Measurements from ENCODE around the gene DNAJC18.

Gene DNAJC18

GRCh38 chr5:139378941-139379361, 60.4 kb downstream of the DNAJC18 start:
- Histone ChIP-seq H3K27me3 (ENCODE audit: insufficient read depth, low read length, poor library complexity, severe bottlenecking) (no peaks in the 10 kb centered on the region), H3K4me1 (ENCODE audit: insufficient read depth, low read length, poor library complexity, severe bottlenecking) (peaks cover 21% of the 10 kb centered on the region), H3K36me3 (ENCODE audit: insufficient read depth, low read length) (no peaks in the 10 kb centered on the region), H2AFZ (ENCODE audit: low read length) (no peak overlapping the region), H3K9me2 (replicated peaks; ENCODE audit: low read depth, low read length) (no peaks in the 10 kb centered on the region), H3K79me2 (ENCODE audit: insufficient read depth, low read length) (no peaks in the 10 kb centered on the region; the same call in 1 of the 2 replicates), H3K9ac (ENCODE audit: low read depth, low read length, poor library complexity, severe bottlenecking) (no peak overlapping the region), H3K4me2 (ENCODE audit: low read depth, low read length, poor library complexity, severe bottlenecking) (no peak overlapping the region), H3K4me3 (ENCODE audit: low read length, poor library complexity, severe bottlenecking) (no peak overlapping the region), H3K9me3 (ENCODE audit: insufficient read depth, low read depth, low read length) (no peaks in the 10 kb centered on the region), H4K20me1 (ENCODE audit: insufficient read depth, low read length, poor library complexity, severe bottlenecking) (peaks cover 5% of the 10 kb centered on the region), H3F3A (ENCODE audit: low read depth) (no peaks in the 10 kb centered on the region)
- TF ChIP-seq EZH2phosphoT487 (IDR thresholded peaks at IDR 0.05; ENCODE audit: borderline replicate concordance), result no peak
- TF ChIP-seq CTCF (conservative IDR thresholded peaks at IDR 0.05; ENCODE audit: low read length), result no peak

GRCh38 chr5:139378101-139378825, 61.1 kb downstream of the DNAJC18 start:
- H3K79me2 ChIP-seq (ENCODE audit: insufficient read depth, low read length), result no peaks in the 10 kb centered on the region
- no peak overlapping the region for H3K4me3 ChIP-seq (ENCODE audit: low read length, poor library complexity, severe bottlenecking)
- no peak overlapping the region for H3K4me2 ChIP-seq (ENCODE audit: low read depth, low read length, poor library complexity, severe bottlenecking)
- H3K9me2 ChIP-seq (replicated peaks; ENCODE audit: low read depth, low read length), result no peaks in the 10 kb centered on the region
- TF ChIP-seq EZH2phosphoT487 (IDR thresholded peaks at IDR 0.05; ENCODE audit: borderline replicate concordance) (no peak), CTCF (conservative IDR thresholded peaks at IDR 0.05; ENCODE audit: low read length) (no peak)
- no peaks in the 10 kb centered on the region for H3K36me3 ChIP-seq (ENCODE audit: insufficient read depth, low read length)
- H3K9ac ChIP-seq (ENCODE audit: low read depth, low read length, poor library complexity, severe bottlenecking), result no peak overlapping the region
- no peaks in the 10 kb centered on the region for H3F3A ChIP-seq (ENCODE audit: low read depth)
- H3K4me1 ChIP-seq (ENCODE audit: insufficient read depth, low read length, poor library complexity, severe bottlenecking), result peaks cover 15% of the 10 kb centered on the region
- H4K20me1 ChIP-seq (ENCODE audit: insufficient read depth, low read length, poor library complexity, severe bottlenecking), result peaks cover 1% of the 10 kb centered on the region
- H3K27me3 ChIP-seq (ENCODE audit: insufficient read depth, low read length, poor library complexity, severe bottlenecking), result no peaks in the 10 kb centered on the region
- no peak overlapping the region for H2AFZ ChIP-seq (ENCODE audit: low read length)
- no peaks in the 10 kb centered on the region for H3K9me3 ChIP-seq (ENCODE audit: insufficient read depth, low read depth, low read length)

GRCh38 chr5:139377226-139377625, 62.1 kb downstream of the DNAJC18 start:
- Histone ChIP-seq H2AFZ (ENCODE audit: low read length) (no peak overlapping the region), H3K79me2 (ENCODE audit: insufficient read depth, low read length) (no peaks in the 10 kb centered on the region), H4K20me1 (ENCODE audit: insufficient read depth, low read length, poor library complexity, severe bottlenecking) (no peaks in the 10 kb centered on the region), H3K36me3 (ENCODE audit: insufficient read depth, low read length) (no peaks in the 10 kb centered on the region), H3K9ac (ENCODE audit: low read depth, low read length, poor library complexity, severe bottlenecking) (no peak overlapping the region), H3K4me2 (ENCODE audit: low read depth, low read length, poor library complexity, severe bottlenecking) (no peak overlapping the region), H3K4me1 (ENCODE audit: insufficient read depth, low read length, poor library complexity, severe bottlenecking) (peaks cover 9% of the 10 kb centered on the region), H3K4me3 (ENCODE audit: low read length, poor library complexity, severe bottlenecking) (no peak overlapping the region), H3K9me3 (ENCODE audit: insufficient read depth, low read depth, low read length) (no peaks in the 10 kb centered on the region), H3K27me3 (ENCODE audit: insufficient read depth, low read length, poor library complexity, severe bottlenecking) (no peaks in the 10 kb centered on the region), H3K9me2 (replicated peaks; ENCODE audit: low read depth, low read length) (no peaks in the 10 kb centered on the region), H3F3A (ENCODE audit: low read depth) (no peaks in the 10 kb centered on the region)
- TF ChIP-seq CTCF (conservative IDR thresholded peaks at IDR 0.05; ENCODE audit: low read length) (no peak), EZH2phosphoT487 (IDR thresholded peaks at IDR 0.05; ENCODE audit: borderline replicate concordance) (no peak)
